Measurements from ENCODE around the gene SELENOF. TPM values are rescaled to one million over a fixed set of nuclear protein-coding genes. Genes with fewer than 3 reads are reported as not detected.
"Not testable (repeated sequence)": the region's sequence is repeated elsewhere in the genome, so short reads cannot be mapped to it uniquely, and the experiment has no call there.

The SELENOF gene
- polyA plus RNA-seq, 1 donor from 2014 or later, result 378 TPM

DNA sequence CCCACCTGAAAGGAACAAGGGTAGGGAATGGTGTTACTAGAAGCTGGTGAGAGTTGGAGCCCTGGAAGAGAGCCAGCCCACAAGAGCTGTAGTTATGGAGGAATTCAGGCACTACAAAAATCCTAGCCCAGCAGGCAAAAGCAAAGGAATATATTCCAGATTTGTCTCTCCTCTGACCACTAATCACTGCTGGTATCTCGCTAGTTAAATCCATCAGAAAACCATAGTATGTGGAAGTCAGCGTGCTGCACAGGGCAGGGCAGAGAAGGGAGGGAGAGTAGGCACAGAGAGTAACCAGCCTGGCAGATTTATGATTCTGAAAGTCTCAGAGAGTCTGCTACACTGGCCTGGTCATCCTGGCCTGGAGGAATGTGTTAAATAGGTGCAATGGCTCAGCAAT lies 88.6 kb downstream of the SELENOF start:
- Mint-ChIP-seq H3K4me3 (no peak overlapping the region), H3K27me3 (peaks cover 4% of the 10 kb centered on the region), H3K27ac (peak overlapping the region in 1 of 3 donors; percentile 73), H3K36me3 (peaks cover 1% of the 10 kb centered on the region), H3K9me3 (no peaks in the 10 kb centered on the region), H3K4me1 (peaks cover 0 to 7% (median 0%) of the 10 kb centered on the region in 3 donors)

DNA sequence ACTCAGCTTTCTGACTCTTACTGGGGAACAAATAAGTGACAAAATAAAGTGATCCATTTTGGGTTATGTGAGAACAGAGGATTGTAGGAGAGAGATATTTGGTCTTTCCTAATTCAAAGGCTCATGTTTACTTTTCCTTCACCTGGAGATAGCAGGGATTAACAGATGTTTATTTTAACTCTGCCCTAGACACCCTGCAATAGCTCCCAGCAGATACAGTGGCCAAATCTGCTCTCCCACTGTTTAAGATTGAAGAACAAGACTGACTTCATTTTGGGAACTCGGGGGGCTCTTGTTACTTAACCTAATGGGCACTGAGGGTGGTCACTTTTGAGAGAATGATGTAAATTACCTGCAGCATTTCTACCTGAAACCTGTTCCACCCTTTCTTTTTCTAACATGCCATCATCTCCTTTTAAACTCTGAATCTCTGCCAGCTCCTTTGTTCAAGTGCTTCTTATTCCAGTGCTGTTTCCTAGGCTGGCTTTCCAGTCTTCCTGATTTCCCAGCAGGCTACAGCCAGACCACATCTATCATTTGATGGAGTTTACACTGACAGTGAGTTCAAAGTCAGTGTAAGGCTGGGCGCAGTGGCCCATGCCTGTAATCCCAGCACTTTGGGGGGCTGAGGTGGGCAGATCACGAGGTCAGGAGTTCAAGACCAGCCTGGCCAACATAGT lies 90.0 kb downstream of the SELENOF start:
- Mint-ChIP-seq H3K27ac (no peak overlapping the region), H3K27me3 (peaks cover 4% of the 10 kb centered on the region), H3K4me1 (peaks cover 0 to 7% (median 0%) of the 10 kb centered on the region in 3 donors), H3K4me3 (no peak overlapping the region), H3K9me3 (no peaks in the 10 kb centered on the region), H3K36me3 (peaks cover 1% of the 10 kb centered on the region)

DNA sequence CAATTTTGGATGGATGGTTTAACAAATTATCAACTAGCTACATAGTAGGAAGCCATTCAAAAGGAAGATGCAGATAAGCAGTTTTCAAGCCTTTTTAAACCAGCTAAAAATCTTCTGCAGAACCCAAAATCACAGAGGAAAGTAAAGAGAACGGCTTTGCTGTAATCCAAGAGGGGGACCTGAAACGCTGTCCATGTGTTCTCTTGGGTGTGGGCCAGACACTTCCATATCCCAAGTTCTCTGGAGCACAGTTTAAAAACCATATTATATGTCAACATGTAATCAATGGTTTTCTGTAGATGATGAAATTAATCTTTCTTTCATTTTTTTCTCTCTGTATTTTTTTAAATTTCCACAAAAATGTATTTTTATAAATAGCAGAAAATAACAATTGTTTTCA lies 90.5 kb downstream of the SELENOF start:
- Mint-ChIP-seq H3K36me3 (peaks cover 1% of the 10 kb centered on the region), H3K9me3 (no peaks in the 10 kb centered on the region), H3K4me3 (no peak overlapping the region), H3K4me1 (peaks cover 0 to 7% (median 0%) of the 10 kb centered on the region in 3 donors), H3K27me3 (peaks cover 4% of the 10 kb centered on the region), H3K27ac (no peak overlapping the region)

DNA sequence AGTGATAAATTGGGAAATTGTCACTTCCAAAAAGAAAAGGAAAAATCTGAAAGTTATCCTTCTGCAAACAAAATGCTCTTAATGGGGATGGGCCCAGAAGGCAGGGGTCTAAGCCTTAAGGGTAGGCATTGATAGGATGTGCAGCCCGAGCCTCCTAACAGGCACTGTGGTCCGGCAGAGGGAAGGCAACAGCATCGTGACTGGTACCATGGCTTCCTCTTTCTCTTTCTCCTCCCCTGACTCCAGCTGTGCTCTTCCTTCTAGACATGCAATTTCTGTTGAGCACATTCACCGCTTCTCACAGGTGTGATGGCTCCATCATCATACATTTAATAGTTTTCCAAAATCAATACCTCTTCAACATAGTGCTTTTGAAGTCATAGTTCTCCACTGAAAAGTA lies 91.5 kb downstream of the SELENOF start:
- no peak overlapping the region for H3K4me3 Mint-ChIP-seq
- peaks cover 4% of the 10 kb centered on the region for H3K27me3 Mint-ChIP-seq
- H3K9me3 Mint-ChIP-seq, result no peaks in the 10 kb centered on the region
- H3K36me3 Mint-ChIP-seq, result peaks cover 1% of the 10 kb centered on the region
- H3K4me1 Mint-ChIP-seq, result peaks cover 0 to 7% (median 0%) of the 10 kb centered on the region in 3 donors
- H3K27ac Mint-ChIP-seq, result no peak overlapping the region

DNA sequence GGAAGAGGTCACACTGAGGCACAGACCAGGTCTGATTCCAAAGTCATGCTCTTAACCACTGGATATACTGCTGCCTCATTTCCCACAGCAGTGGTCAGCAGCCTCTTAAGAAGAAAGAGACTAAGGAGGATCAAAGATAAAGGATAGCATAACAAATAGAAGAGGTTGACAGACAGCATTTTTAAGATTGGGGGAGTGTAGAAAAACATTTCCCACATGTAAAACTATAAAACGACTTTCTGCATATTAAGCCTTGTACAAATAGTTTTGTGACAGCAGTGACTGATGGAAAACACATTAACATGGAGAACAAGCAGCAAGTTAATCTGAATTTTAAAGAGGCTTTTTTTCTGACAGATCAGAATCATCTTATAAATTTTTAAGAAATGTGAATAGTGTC lies 92.0 kb downstream of the SELENOF start:
- H3K36me3 Mint-ChIP-seq, result peaks cover 2% of the 10 kb centered on the region
- H3K4me3 Mint-ChIP-seq, result no peak overlapping the region
- H3K27ac Mint-ChIP-seq, result no peak overlapping the region
- H3K27me3 Mint-ChIP-seq, result peaks cover 4% of the 10 kb centered on the region
- peaks cover 0 to 8% (median 2%) of the 10 kb centered on the region in 3 donors for H3K4me1 Mint-ChIP-seq
- H3K9me3 Mint-ChIP-seq, result no peaks in the 10 kb centered on the region

DNA sequence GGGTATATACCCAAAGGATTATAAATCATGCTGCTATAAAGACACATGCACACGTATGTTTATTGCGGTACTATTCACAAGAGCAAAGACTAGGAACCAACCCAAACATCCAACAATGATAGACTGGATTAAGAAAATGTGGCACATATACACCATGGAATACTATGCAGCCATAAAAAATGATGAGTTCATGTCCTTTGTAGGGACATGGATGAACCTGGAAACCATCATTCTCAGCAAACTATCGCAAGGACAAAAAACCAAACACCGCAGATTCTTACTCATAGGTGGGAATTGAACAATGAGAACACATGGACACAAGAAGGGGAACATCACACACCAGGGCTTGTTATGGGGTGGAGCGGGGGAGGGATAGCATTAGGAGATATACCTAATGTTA lies 94.0 kb downstream of the SELENOF start:
- H3K27ac Mint-ChIP-seq, H3K4me1 Mint-ChIP-seq, H3K9me3 Mint-ChIP-seq: not testable (repeated sequence)

DNA sequence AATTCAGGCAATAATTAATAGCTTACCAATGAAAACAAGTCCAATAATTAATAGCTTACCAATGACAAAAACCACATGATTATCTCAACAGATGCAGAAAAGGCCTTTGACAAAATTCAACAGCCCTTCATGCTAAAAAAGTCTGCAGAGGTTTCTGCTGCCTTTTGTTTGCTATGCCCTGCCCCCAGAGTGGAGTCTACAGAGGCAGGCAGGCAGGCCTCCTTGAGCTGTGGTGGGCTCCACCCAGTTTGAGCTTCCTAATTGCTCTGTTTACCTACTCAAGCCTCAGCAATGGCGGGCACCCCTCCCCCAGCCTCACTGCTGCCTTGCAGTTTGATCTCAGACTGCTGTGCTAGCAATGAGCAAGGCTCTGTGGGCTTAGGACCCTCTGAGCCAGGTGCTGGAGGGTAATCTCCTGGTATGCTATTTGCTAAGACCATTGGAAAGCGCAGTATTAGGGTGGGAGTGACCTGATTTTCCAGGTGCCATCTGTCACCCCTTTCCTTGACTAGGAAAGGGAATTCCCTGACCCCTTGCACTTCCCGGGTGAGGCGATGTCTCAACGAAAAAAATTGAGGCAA lies 96.6 kb downstream of the SELENOF start:
- not testable (repeated sequence) for H3K27ac Mint-ChIP-seq, H3K4me1 Mint-ChIP-seq, H3K27me3 Mint-ChIP-seq, H3K9me3 Mint-ChIP-seq, H3K36me3 Mint-ChIP-seq
- H3K4me3 Mint-ChIP-seq, result peak overlapping the region in 2 of 4 donors; percentile 8 to 45

More for the DNA sequence above, 94.0 kb downstream of the SELENOF start:
- not testable (repeated sequence) for H3K4me3 Mint-ChIP-seq, H3K36me3 Mint-ChIP-seq, H3K27me3 Mint-ChIP-seq

DNA sequence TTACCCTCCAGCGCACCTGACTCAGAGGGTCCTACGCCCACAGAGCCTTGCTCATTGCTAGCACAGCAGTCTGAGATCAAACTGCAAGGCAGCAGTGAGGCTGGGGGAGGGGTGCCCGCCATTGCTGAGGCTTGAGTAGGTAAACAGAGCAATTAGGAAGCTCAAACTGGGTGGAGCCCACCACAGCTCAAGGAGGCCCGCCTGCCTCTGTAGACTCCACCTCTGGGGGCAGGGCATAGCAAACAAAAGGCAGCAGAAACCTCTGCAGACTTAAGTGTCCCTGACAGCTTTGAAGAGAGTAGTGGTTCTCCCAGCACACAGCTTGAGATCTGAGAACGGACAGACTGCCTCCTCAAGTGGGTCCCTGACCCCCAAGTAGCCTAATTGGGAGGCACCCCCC lies 99.8 kb downstream of the SELENOF start:
- not testable (repeated sequence) for H3K4me3 Mint-ChIP-seq, H3K36me3 Mint-ChIP-seq, H3K27me3 Mint-ChIP-seq, H3K27ac Mint-ChIP-seq, H3K4me1 Mint-ChIP-seq, H3K9me3 Mint-ChIP-seq

Other genes starting within 250 kb of the SELENOF start
- gene SH3GLB1, start 209.6 kb downstream of the SELENOF start, polyA plus RNA-seq, result 42.1 TPM
- 7.2 TPM for gene HS2ST1, start 509 bp upstream of the SELENOF start, polyA plus RNA-seq

Data from IgD-negative memory B cell (primary cell).